Kidney epithelial cell (primary cell): ENCODE measurements around the gene BBS9. TPM values are rescaled to one million over a fixed set of nuclear protein-coding genes. Genes with fewer than 3 reads are reported as not detected.

Experiments
- DNase-seq: peaks from one replicate; pipeline ENCODE4 v3.0.0-alpha.2; 2010; ENCODE audit warnings: low read depth
- H3K27me3 ChIP-seq: 2 replicates; pipeline ENCODE4 v1.6.0; 2011; ENCODE audit warnings: low read length; ENCODE audit not compliant: control insufficient read depth, insufficient read depth
- H3K36me3 ChIP-seq: 2 replicates; pipeline ENCODE4 v1.5.1; 2011; ENCODE audit warnings: low read length; ENCODE audit not compliant: control insufficient read depth, insufficient read depth
- H3K4me3 ChIP-seq: 2 replicates; pipeline ENCODE4 v1.5.1; 2011; ENCODE audit warnings: low read depth, mild to moderate bottlenecking, control low read depth, low read length
- CTCF ChIP-seq: IDR thresholded peaks from 2 replicates; pipeline ENCODE4 v1.5.1; 2011; ENCODE audit warnings: mild to moderate bottlenecking, moderate library complexity, low read length, control low read depth, inconsistent platforms; ENCODE audit not compliant: insufficient read depth, poor library complexity, severe bottlenecking
- total RNA-seq: library from RNA; depleted of rRNA; stranded (reverse); fragments of >200 nt; gene quantifications from 2 replicates; pipeline ENCODE4 v1.2.3, GENCODE V29; 2015

The BBS9 gene
- 17.4 and 20.4 TPM in 2 replicates for total RNA-seq

GRCh38 chr7:33128990-33129805 lies at the start of gene BBS9:
TSS of gene BBS9 (plus strand) at chr7:33129564. CDS start at chr7:33146253, 16,689 bp downstream.
- Histone ChIP-seq H3K36me3 (no peaks in the 10 kb centered on the region), H3K4me3 (peak within 1 kb of the TSS; percentile 75), H3K27me3 (no peaks in the 10 kb centered on the region)
- TF ChIP-seq CTCF: no peak
- DNase-seq: peak; percentile 85

- no peak for DNase-seq
- H3K27me3 ChIP-seq: no peaks in the 10 kb centered on the region
- no peak for TF ChIP-seq CTCF
- no peaks in the 10 kb centered on the region for H3K36me3 ChIP-seq
- H3K4me3 ChIP-seq: no peak overlapping the region
Measured at GRCh38 chr7:33079763-33080690, 49.3 kb upstream of the BBS9 start.

GRCh38 chr7:33087356-33087755 lies 42.0 kb upstream of the BBS9 start:
- Histone ChIP-seq H3K36me3 (no peaks in the 10 kb centered on the region), H3K27me3 (no peaks in the 10 kb centered on the region), H3K4me3 (no peak overlapping the region)
- no peak for TF ChIP-seq CTCF
- DNase-seq: no peak

GRCh38 chr7:33087858-33088257 lies 41.5 kb upstream of the BBS9 start:
- TF ChIP-seq CTCF: no peak
- Histone ChIP-seq H3K27me3 (no peaks in the 10 kb centered on the region), H3K4me3 (no peak overlapping the region), H3K36me3 (no peaks in the 10 kb centered on the region)
- DNase-seq: no peak

- H3K27me3 ChIP-seq: no peaks in the 10 kb centered on the region
- H3K4me3 ChIP-seq: no peak overlapping the region
- no peak for TF ChIP-seq CTCF
- no peaks in the 10 kb centered on the region for H3K36me3 ChIP-seq
- no peak for DNase-seq
Measured at GRCh38 chr7:33089142-33089541, 40.2 kb upstream of the BBS9 start.
